SK-N-SH treated with all-trans-retinoic acid at 6 μM for 48 hours (cell line): ENCODE results near the gene MIPEP.

Experiments
- ARNTL ChIP-seq: fragments of 450-650 bp; formaldehyde crosslinking; IDR thresholded peaks from 2 replicates; pipeline ENCODE4 v1.5.0; 2020; ENCODE audit warnings: low read depth, mild to moderate bottlenecking, moderate library complexity, borderline replicate concordance
- CREB5 ChIP-seq: fragments of 250-450 bp; sonication (Bioruptor Pico); IDR thresholded peaks from 2 replicates; pipeline ENCODE4 v1.5.1; 2020; ENCODE audit warnings: low read depth, mild to moderate bottlenecking, moderate library complexity
- OSR1 ChIP-seq: fragments of 250-450 bp; sonication (Bioruptor Pico); IDR thresholded peaks from 2 replicates; pipeline ENCODE4 v1.8.0; 2022; ENCODE audit warnings: moderate library complexity, mild to moderate bottlenecking, inconsistent platforms
- RARB ChIP-seq: fragments of 250-450 bp; sonication (Bioruptor Pico); IDR thresholded peaks from 2 replicates; pipeline ENCODE4 v1.8.0; 2021; ENCODE audit warnings: mild to moderate bottlenecking, moderate library complexity
- ZC3H10 ChIP-seq: fragments of 250-450 bp; sonication (Bioruptor Pico); IDR thresholded peaks from 2 replicates; pipeline ENCODE4 v1.5.1; 2021; ENCODE audit warnings: mild to moderate bottlenecking, moderate library complexity
- ZNF70 ChIP-seq: fragments of 450-650 bp; formaldehyde crosslinking; IDR thresholded peaks from 2 replicates; pipeline ENCODE4 v1.5.0; 2020; ENCODE audit warnings: mild to moderate bottlenecking, moderate library complexity
- ZNF8 ChIP-seq: fragments of 450-650 bp; formaldehyde crosslinking; IDR thresholded peaks from 2 replicates; pipeline ENCODE4 v1.5.0; 2020; ENCODE audit warnings: mild to moderate bottlenecking, moderate library complexity
- TF ChIP-seq, protein P1 (sequence below): fragments of 250-450 bp; sonication (Bioruptor Pico); IDR thresholded peaks from 2 replicates; pipeline ENCODE4 v1.8.0; 2020; ENCODE audit warnings: mild to moderate bottlenecking, moderate library complexity, borderline replicate concordance
- TF ChIP-seq, protein P2 (sequence below): fragments of 250-450 bp; sonication (Bioruptor Pico); IDR thresholded peaks from 2 replicates; pipeline ENCODE4 v1.5.1; 2021; ENCODE audit warnings: mild to moderate bottlenecking, moderate library complexity

GRCh38 chr13:23722726-23723453 is 166.3 kb downstream of the MIPEP start:
- no peak for TF ChIP-seq RARB (CRISPR knock-in tag)
- TF ChIP-seq, protein P1, sequence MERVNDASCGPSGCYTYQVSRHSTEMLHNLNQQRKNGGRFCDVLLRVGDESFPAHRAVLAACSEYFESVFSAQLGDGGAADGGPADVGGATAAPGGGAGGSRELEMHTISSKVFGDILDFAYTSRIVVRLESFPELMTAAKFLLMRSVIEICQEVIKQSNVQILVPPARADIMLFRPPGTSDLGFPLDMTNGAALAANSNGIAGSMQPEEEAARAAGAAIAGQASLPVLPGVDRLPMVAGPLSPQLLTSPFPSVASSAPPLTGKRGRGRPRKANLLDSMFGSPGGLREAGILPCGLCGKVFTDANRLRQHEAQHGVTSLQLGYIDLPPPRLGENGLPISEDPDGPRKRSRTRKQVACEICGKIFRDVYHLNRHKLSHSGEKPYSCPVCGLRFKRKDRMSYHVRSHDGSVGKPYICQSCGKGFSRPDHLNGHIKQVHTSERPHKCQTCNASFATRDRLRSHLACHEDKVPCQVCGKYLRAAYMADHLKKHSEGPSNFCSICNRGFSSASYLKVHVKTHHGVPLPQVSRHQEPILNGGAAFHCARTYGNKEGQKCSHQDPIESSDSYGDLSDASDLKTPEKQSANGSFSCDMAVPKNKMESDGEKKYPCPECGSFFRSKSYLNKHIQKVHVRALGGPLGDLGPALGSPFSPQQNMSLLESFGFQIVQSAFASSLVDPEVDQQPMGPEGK, result no peak
- TF ChIP-seq ARNTL (CRISPR knock-in tag), result no peak
- no peak for TF ChIP-seq CREB5 (CRISPR knock-in tag)
- TF ChIP-seq, protein P2, sequence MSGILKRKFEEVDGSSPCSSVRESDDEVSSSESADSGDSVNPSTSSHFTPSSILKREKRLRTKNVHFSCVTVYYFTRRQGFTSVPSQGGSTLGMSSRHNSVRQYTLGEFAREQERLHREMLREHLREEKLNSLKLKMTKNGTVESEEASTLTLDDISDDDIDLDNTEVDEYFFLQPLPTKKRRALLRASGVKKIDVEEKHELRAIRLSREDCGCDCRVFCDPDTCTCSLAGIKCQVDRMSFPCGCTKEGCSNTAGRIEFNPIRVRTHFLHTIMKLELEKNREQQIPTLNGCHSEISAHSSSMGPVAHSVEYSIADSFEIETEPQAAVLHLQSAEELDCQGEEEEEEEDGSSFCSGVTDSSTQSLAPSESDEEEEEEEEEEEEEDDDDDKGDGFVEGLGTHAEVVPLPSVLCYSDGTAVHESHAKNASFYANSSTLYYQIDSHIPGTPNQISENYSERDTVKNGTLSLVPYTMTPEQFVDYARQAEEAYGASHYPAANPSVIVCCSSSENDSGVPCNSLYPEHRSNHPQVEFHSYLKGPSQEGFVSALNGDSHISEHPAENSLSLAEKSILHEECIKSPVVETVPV (CRISPR knock-in tag), result no peak
- TF ChIP-seq ZC3H10 (CRISPR knock-in tag), result no peak
- no peak for TF ChIP-seq OSR1 (CRISPR knock-in tag)
- no peak for TF ChIP-seq ZNF70 (CRISPR knock-in tag)
- no peak for TF ChIP-seq ZNF8 (CRISPR knock-in tag)
